SK-N-SH (cell line): ENCODE measurements around the gene MBNL2.
A peak's percentile ranks its signal among the peaks of the same experiment; 100 is the strongest.

Source experiments
- FOXJ3 ChIP-seq: sonication (generic); formaldehyde crosslinking; IDR thresholded peaks from 2 replicates; pipeline ENCODE4 v1.5.1; 2020; ENCODE audit warnings: mild to moderate bottlenecking, missing genetic modification reagents
- JUND ChIP-seq: IDR thresholded peaks from 2 replicates; pipeline ENCODE4 v1.4.0; 2012
- MXI1 ChIP-seq: IDR thresholded peaks from 2 replicates; pipeline ENCODE4 v1.6.1; 2012; ENCODE audit warnings: mild to moderate bottlenecking, low read depth, low read length, improper control_type of control experiment
- RCOR1 ChIP-seq: fragments of 150-350 bp; IDR thresholded peaks from 2 replicates; pipeline ENCODE4 v1.6.1; 2017; ENCODE audit warnings: antibody characterized with exemption, low read length
- RFX5 ChIP-seq: IDR thresholded peaks from 2 replicates; pipeline ENCODE4 v1.6.1; 2012; ENCODE audit warnings: mild to moderate bottlenecking, improper control_type of control experiment, low read length
- YY1 ChIP-seq: IDR thresholded peaks from 2 replicates; pipeline ENCODE4 v1.4.0; 2012; ENCODE audit warnings: low read depth, mild to moderate bottlenecking
- TF ChIP-seq, protein P1 (sequence below): fragments of 200-600 bp; sonication (generic); IDR thresholded peaks from 2 replicates; pipeline ENCODE4 v1.6.1; 2017; ENCODE audit warnings: antibody characterized with exemption, mild to moderate bottlenecking, moderate library complexity
- TF ChIP-seq, protein P2 (sequence below): IDR thresholded peaks from 2 replicates; pipeline ENCODE4 v1.4.0; 2012; ENCODE audit warnings: low read depth, borderline replicate concordance

DNA sequence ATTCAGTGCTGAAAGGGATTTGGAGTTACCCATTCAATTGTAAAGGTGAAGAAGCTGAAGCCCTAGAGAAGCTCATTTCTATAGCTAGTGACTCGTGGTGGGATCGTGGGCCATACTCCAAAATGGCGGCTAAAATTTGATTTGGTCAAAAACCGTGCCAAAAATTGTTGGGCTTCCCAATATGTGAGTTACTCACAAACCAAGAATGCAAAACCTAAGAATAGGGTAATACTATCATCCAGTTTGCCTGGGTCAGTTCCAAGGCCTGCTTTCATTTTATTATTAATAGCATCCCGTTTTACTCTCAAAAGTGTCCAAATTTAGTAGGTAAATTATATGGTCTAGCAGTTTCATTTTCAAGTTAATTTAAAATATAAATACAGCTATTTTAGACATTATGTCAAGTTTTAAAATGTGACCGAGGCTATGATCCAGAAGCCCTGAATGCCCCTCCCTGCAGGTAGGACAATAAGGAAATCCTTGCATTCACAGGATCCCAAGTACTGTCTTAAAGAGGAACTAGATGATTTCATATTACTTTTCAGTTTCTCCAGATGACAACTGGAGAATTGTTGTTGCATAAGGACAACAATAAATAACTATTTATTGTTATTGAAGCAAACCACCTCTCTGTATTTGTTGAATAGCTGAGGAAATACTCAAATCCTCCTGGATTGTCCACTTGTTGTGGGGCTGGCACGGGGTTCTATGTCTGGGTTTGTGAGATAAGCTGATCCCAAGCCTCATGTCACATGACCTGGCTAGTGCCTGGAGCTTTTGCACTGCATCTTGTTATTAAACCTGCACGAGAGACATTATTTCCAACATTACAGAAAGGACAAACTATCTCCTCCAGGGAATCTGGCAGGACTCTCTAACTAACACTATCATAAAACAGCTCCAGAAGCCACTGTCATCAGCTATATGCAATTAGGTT is 200.3 kb downstream of the MBNL2 start:
- TF ChIP-seq, protein P1, sequence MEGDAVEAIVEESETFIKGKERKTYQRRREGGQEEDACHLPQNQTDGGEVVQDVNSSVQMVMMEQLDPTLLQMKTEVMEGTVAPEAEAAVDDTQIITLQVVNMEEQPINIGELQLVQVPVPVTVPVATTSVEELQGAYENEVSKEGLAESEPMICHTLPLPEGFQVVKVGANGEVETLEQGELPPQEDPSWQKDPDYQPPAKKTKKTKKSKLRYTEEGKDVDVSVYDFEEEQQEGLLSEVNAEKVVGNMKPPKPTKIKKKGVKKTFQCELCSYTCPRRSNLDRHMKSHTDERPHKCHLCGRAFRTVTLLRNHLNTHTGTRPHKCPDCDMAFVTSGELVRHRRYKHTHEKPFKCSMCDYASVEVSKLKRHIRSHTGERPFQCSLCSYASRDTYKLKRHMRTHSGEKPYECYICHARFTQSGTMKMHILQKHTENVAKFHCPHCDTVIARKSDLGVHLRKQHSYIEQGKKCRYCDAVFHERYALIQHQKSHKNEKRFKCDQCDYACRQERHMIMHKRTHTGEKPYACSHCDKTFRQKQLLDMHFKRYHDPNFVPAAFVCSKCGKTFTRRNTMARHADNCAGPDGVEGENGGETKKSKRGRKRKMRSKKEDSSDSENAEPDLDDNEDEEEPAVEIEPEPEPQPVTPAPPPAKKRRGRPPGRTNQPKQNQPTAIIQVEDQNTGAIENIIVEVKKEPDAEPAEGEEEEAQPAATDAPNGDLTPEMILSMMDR, result no peak
- peak; percentile 22; the same call in 1 of the 2 replicates for TF ChIP-seq YY1
- TF ChIP-seq RFX5, result no peak
- no peak for TF ChIP-seq JUND
- TF ChIP-seq, protein P2, sequence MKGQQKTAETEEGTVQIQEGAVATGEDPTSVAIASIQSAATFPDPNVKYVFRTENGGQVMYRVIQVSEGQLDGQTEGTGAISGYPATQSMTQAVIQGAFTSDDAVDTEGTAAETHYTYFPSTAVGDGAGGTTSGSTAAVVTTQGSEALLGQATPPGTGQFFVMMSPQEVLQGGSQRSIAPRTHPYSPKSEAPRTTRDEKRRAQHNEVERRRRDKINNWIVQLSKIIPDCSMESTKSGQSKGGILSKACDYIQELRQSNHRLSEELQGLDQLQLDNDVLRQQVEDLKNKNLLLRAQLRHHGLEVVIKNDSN, result no peak; the same call in 1 of the 2 replicates
- no peak for TF ChIP-seq FOXJ3 (CRISPR knock-in tag)
- TF ChIP-seq RCOR1, result no peak
- TF ChIP-seq MXI1, result no peak
